ENCODE results near the gene RPTOR. TPM values are rescaled to one million over a fixed set of nuclear protein-coding genes. Genes with fewer than 3 reads are reported as not detected.

Gene RPTOR
- total RNA-seq, 1 experiment from 2014 or later: 46.2 TPM

DNA sequence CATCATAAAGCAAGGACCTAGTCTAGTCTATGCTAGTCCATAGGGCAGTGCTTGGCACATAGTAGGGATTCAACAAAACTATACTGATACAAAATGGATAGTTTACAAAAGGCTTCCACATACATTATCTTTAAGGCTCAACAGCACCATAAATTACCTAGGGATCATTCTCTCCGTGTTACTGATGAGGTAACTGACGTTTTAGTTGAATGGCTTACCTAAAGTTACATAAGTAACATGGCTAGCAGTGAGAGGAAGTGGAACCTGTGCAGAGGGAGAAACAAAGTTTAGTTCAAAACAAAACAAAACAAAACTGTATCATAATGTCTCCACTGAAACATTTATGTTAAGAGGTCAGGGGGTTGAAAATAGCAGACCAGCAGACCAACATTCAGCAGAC, 7.9 kb downstream of the RPTOR start:
- no peak overlapping the region for H3K4me2 ChIP-seq (ENCODE audit: low read length)
- no peak overlapping the region for H3K27ac ChIP-seq (ENCODE audit: low read length)
- no peaks in the 10 kb centered on the region for H3K9me3 ChIP-seq (ENCODE audit: low read length)
- H3K9ac ChIP-seq (ENCODE audit: low read length): no peak overlapping the region
- no TSS peak for BruUV-seq (replicated peaks)
- intact Hi-C loops (cut with micrococcal nuclease): no loop called here
- H4K20me1 ChIP-seq (ENCODE audit: low read length): peaks cover 54% of the 10 kb centered on the region
- 0 out of 2 replicates have a peak, but pooled peaks cover 9% of the 10 kb centered on the region for H3K4me1 ChIP-seq (ENCODE audit: insufficient read depth, low read length)
- ATAC-seq: no peak
- peaks cover 4% of the 10 kb centered on the region; the same call in 1 of the 2 replicates for H3K36me3 ChIP-seq (ENCODE audit: low read depth, low read length)
- H2AFZ ChIP-seq (ENCODE audit: low read length): no peak overlapping the region
- H3K79me2 ChIP-seq (ENCODE audit: low read length): peaks cover 93% of the 10 kb centered on the region
- no peak for DNase-seq
- ChIA-PET CTCF (no interaction called here), POLR2A (ENCODE audit: unreplicated experiment) (no interaction called here)
- H3K27me3 ChIP-seq (ENCODE audit: low read length): no peaks in the 10 kb centered on the region
- no peak for TF ChIP-seq EZH2phosphoT487 (IDR thresholded peaks at IDR 0.05; ENCODE audit: borderline replicate concordance, low read length)
- TF ChIP-seq, protein P1, sequence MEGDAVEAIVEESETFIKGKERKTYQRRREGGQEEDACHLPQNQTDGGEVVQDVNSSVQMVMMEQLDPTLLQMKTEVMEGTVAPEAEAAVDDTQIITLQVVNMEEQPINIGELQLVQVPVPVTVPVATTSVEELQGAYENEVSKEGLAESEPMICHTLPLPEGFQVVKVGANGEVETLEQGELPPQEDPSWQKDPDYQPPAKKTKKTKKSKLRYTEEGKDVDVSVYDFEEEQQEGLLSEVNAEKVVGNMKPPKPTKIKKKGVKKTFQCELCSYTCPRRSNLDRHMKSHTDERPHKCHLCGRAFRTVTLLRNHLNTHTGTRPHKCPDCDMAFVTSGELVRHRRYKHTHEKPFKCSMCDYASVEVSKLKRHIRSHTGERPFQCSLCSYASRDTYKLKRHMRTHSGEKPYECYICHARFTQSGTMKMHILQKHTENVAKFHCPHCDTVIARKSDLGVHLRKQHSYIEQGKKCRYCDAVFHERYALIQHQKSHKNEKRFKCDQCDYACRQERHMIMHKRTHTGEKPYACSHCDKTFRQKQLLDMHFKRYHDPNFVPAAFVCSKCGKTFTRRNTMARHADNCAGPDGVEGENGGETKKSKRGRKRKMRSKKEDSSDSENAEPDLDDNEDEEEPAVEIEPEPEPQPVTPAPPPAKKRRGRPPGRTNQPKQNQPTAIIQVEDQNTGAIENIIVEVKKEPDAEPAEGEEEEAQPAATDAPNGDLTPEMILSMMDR (conservative IDR thresholded peaks at IDR 0.05; ENCODE audit: low read depth, low read length): no peak
- TF ChIP-seq EZH2 (IDR thresholded peaks at IDR 0.05; ENCODE audit: low read length, unreplicated experiment): no peak
- no peaks in the 10 kb centered on the region for H3K9me2 ChIP-seq (replicated peaks; ENCODE audit: low read length)
- no peaks in the 10 kb centered on the region for H3F3A ChIP-seq (ENCODE audit: low read length, unreplicated experiment)
- no peak overlapping the region for H3K4me3 ChIP-seq (ENCODE audit: low read length)

DNA sequence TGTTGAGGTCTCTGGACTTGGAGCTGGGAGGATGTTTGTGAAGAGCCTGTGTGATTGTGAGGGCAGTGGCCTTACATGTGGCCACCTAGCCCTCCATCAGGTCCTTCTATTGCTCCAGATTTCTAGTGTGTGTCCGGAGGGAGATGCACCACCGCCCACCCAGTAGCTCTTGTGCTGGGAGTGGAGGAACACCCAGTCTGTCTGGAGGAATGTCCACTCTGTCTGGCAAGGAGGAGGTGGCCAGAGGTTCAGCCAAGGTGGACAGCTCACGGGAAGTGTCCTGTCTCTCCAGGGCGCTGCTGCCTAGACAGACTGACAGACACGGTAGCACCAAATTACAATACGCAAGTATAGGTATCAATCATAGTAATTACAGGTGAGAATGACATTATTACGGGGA, 10.6 kb downstream of the RPTOR start:
- TF ChIP-seq, protein P1 (conservative IDR thresholded peaks at IDR 0.05; ENCODE audit: low read depth, low read length): no peak
- no peak for TF ChIP-seq EZH2phosphoT487 (IDR thresholded peaks at IDR 0.05; ENCODE audit: borderline replicate concordance, low read length)
- no peak for TF ChIP-seq EZH2 (IDR thresholded peaks at IDR 0.05; ENCODE audit: low read length, unreplicated experiment)
- ATAC-seq (no peak), DNase-seq (no peak)
- 0 out of 2 replicates have a peak, but pooled peaks cover 4% of the 10 kb centered on the region for H3K36me3 ChIP-seq (ENCODE audit: low read depth, low read length)
- H3K4me2 ChIP-seq (ENCODE audit: low read length): no peak overlapping the region
- no TSS peak for BruUV-seq (replicated peaks)
- H3F3A ChIP-seq (ENCODE audit: low read length, unreplicated experiment): no peaks in the 10 kb centered on the region
- peaks cover 43% of the 10 kb centered on the region for H4K20me1 ChIP-seq (ENCODE audit: low read length)
- no peaks in the 10 kb centered on the region for H3K4me1 ChIP-seq (ENCODE audit: insufficient read depth, low read length)
- ChIA-PET CTCF (no interaction called here), POLR2A (ENCODE audit: unreplicated experiment) (no interaction called here)
- no peaks in the 10 kb centered on the region for H3K9me3 ChIP-seq (ENCODE audit: low read length)
- no peak overlapping the region for H3K27ac ChIP-seq (ENCODE audit: low read length)
- H3K4me3 ChIP-seq (ENCODE audit: low read length): no peak overlapping the region
- no peaks in the 10 kb centered on the region for H3K9me2 ChIP-seq (replicated peaks; ENCODE audit: low read length)
- H3K79me2 ChIP-seq (ENCODE audit: low read length): peaks cover 90% of the 10 kb centered on the region
- intact Hi-C loops (cut with micrococcal nuclease): no loop called here
- no peaks in the 10 kb centered on the region for H3K27me3 ChIP-seq (ENCODE audit: low read length)
- no peak overlapping the region for H3K9ac ChIP-seq (ENCODE audit: low read length)
- no peak overlapping the region for H2AFZ ChIP-seq (ENCODE audit: low read length)

DNA sequence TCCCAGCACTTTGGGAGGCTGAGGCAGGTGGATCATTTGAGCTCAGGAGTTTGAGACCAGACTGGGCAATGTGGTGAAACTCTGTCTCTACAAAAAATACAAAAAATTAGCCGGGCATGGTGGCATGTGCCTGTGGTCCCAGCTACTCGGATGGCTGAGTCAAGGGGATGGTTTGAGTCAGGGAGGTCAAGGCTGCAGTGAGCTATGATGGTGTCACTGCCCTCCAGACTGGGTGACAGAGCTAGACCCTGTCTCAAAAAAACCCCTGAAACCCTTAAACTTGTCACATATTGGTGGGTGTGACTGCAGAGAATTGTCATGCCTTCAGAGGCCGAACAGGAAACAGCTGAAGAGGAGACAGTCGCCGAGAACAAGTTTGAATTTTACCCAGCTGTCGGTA, 13.4 kb downstream of the RPTOR start:
- ATAC-seq (no peak), DNase-seq (no peak)
- Histone ChIP-seq H2AFZ (ENCODE audit: low read length) (no peak overlapping the region), H3K4me1 (ENCODE audit: insufficient read depth, low read length) (no peaks in the 10 kb centered on the region), H4K20me1 (ENCODE audit: low read length) (peaks cover 38% of the 10 kb centered on the region), H3K27me3 (ENCODE audit: low read length) (no peaks in the 10 kb centered on the region), H3K4me2 (ENCODE audit: low read length) (no peak overlapping the region), H3F3A (ENCODE audit: low read length, unreplicated experiment) (no peaks in the 10 kb centered on the region), H3K9ac (ENCODE audit: low read length) (no peak overlapping the region), H3K4me3 (ENCODE audit: low read length) (no peak overlapping the region), H3K79me2 (ENCODE audit: low read length) (peaks cover 95% of the 10 kb centered on the region), H3K27ac (ENCODE audit: low read length) (no peak overlapping the region), H3K36me3 (ENCODE audit: low read depth, low read length) (0 out of 2 replicates have a peak, but pooled peaks cover 4% of the 10 kb centered on the region), H3K9me2 (replicated peaks; ENCODE audit: low read length) (no peaks in the 10 kb centered on the region), H3K9me3 (ENCODE audit: low read length) (no peaks in the 10 kb centered on the region)
- CTCF ChIA-PET: no interaction called here
- intact Hi-C loops (cut with micrococcal nuclease): no loop called here
- POLR2A ChIA-PET (ENCODE audit: unreplicated experiment): interaction anchor here (0.6 kb wide), 1 partner anchor 34 kb away, joined by 4 read pairs; no protein-coding TSS in a partner anchor
- no peak for TF ChIP-seq EZH2 (IDR thresholded peaks at IDR 0.05; ENCODE audit: low read length, unreplicated experiment)
- no peak for TF ChIP-seq EZH2phosphoT487 (IDR thresholded peaks at IDR 0.05; ENCODE audit: borderline replicate concordance, low read length)
- TF ChIP-seq, protein P1 (conservative IDR thresholded peaks at IDR 0.05; ENCODE audit: low read depth, low read length): no peak
- no TSS peak for BruUV-seq (replicated peaks)
